ENCODE measurements around the gene HS2ST1. TPM values are rescaled to one million over a fixed set of nuclear protein-coding genes. Genes with fewer than 3 reads are reported as not detected.
"Not testable (repeated sequence)": the region's sequence is repeated elsewhere in the genome, so short reads cannot be mapped to it uniquely, and the experiment has no call there.

Gene HS2ST1
- total RNA-seq, 1 donor from 2014 or later = 11.5 TPM

GRCh38 chr1:86975993-86976550, 61.6 kb downstream of the HS2ST1 start:
- Histone ChIP-seq H3K27ac (no peak overlapping the region), H3K4me3 (no peak overlapping the region), H3K4me1 (peaks cover 12% of the 10 kb centered on the region), H3K27me3 (no peaks in the 10 kb centered on the region), H3K9me3 (no peaks in the 10 kb centered on the region), H3K36me3 (no peaks in the 10 kb centered on the region)
- no peak for DNase-seq (ENCODE audit: extremely low spot score in 2 of 2)
- intact Hi-C loops (cut with DNase I) = no loop called here
- TF ChIP-seq CTCF (IDR thresholded peaks at IDR 0.05) (no peak), POLR2A (IDR thresholded peaks at IDR 0.05) (no peak), POLR2AphosphoS5 (IDR thresholded peaks at IDR 0.05; ENCODE audit: insufficient read depth in 1 of 2, low read depth in 1 of 2) (no peak)

GRCh38 chr1:86976664-86977063, 62.2 kb downstream of the HS2ST1 start:
- no peak overlapping the region for H3K27ac ChIP-seq
- no peaks in the 10 kb centered on the region for H3K9me3 ChIP-seq
- H3K4me3 ChIP-seq = no peak overlapping the region
- no peaks in the 10 kb centered on the region for H3K36me3 ChIP-seq
- peaks cover 6% of the 10 kb centered on the region for H3K4me1 ChIP-seq
- TF ChIP-seq POLR2A (IDR thresholded peaks at IDR 0.05) (no peak), POLR2AphosphoS5 (IDR thresholded peaks at IDR 0.05; ENCODE audit: insufficient read depth in 1 of 2, low read depth in 1 of 2) (no peak), CTCF (IDR thresholded peaks at IDR 0.05) (no peak)
- intact Hi-C loops (cut with DNase I) = no loop called here
- DNase-seq (ENCODE audit: extremely low spot score in 2 of 2) = no peak
- no peaks in the 10 kb centered on the region for H3K27me3 ChIP-seq

GRCh38 chr1:86981482-86982213, 67.2 kb downstream of the HS2ST1 start:
- DNase-seq (ENCODE audit: extremely low spot score in 2 of 2) = no peak
- Histone ChIP-seq H3K4me1 (no peaks in the 10 kb centered on the region), H3K4me3 (no peak overlapping the region), H3K27me3 (no peaks in the 10 kb centered on the region), H3K36me3 (no peaks in the 10 kb centered on the region), H3K27ac (no peak overlapping the region), H3K9me3 (no peaks in the 10 kb centered on the region)
- TF ChIP-seq POLR2A (IDR thresholded peaks at IDR 0.05) (no peak), POLR2AphosphoS5 (IDR thresholded peaks at IDR 0.05; ENCODE audit: insufficient read depth in 1 of 2, low read depth in 1 of 2) (no peak), CTCF (IDR thresholded peaks at IDR 0.05) (no peak)
- intact Hi-C loops (cut with DNase I) = no loop called here

GRCh38 chr1:86983677-86984076, 69.2 kb downstream of the HS2ST1 start:
- H3K27ac ChIP-seq; H3K36me3 ChIP-seq; H3K9me3 ChIP-seq; H3K4me1 ChIP-seq; H3K4me3 ChIP-seq; intact Hi-C loops (cut with DNase I); DNase-seq (ENCODE audit: extremely low spot score in 2 of 2); H3K27me3 ChIP-seq: not testable (repeated sequence)

GRCh38 chr1:86987446-86987845, 73.0 kb downstream of the HS2ST1 start:
- no peaks in the 10 kb centered on the region for H3K9me3 ChIP-seq
- no peak for TF ChIP-seq POLR2AphosphoS5 (IDR thresholded peaks at IDR 0.05; ENCODE audit: insufficient read depth in 1 of 2, low read depth in 1 of 2)
- TF ChIP-seq POLR2A (IDR thresholded peaks at IDR 0.05) = no peak
- TF ChIP-seq CTCF (IDR thresholded peaks at IDR 0.05) = no peak
- no peaks in the 10 kb centered on the region for H3K4me1 ChIP-seq
- H3K27me3 ChIP-seq = no peaks in the 10 kb centered on the region
- no peak overlapping the region for H3K27ac ChIP-seq
- DNase-seq (ENCODE audit: extremely low spot score in 2 of 2) = no peak
- no peaks in the 10 kb centered on the region for H3K36me3 ChIP-seq
- intact Hi-C loops (cut with DNase I) = no loop called here
- H3K4me3 ChIP-seq = no peak overlapping the region

Data from vagina (tissue), 2 donors.